Measurements from ENCODE around the gene AHCYL2.

Gene AHCYL2

DNA sequence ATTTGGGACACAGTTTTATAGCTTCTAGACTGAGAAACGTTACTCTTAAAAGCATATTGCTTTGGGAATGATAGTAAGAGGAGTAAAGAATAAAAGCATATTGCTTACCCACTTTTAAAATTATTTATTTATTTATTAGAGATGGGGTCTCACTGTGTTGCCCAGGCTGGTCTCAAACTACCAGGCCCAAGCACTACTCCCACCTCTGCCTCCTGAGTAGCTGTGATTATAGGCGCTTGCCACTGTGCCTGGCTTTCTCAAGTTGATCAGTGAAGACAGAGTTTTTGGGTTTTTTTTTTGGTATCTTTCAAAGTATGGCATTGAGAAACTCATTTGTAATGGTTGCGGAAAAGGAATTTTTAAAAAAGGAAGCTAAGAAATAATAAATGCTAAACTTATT is 68.0 kb downstream of the AHCYL2 start:
- no peak for TF ChIP-seq TAF1 (IDR thresholded peaks at IDR 0.05; ENCODE audit: borderline replicate concordance, insufficient read depth, low read length)
- TF ChIP-seq, protein P1, sequence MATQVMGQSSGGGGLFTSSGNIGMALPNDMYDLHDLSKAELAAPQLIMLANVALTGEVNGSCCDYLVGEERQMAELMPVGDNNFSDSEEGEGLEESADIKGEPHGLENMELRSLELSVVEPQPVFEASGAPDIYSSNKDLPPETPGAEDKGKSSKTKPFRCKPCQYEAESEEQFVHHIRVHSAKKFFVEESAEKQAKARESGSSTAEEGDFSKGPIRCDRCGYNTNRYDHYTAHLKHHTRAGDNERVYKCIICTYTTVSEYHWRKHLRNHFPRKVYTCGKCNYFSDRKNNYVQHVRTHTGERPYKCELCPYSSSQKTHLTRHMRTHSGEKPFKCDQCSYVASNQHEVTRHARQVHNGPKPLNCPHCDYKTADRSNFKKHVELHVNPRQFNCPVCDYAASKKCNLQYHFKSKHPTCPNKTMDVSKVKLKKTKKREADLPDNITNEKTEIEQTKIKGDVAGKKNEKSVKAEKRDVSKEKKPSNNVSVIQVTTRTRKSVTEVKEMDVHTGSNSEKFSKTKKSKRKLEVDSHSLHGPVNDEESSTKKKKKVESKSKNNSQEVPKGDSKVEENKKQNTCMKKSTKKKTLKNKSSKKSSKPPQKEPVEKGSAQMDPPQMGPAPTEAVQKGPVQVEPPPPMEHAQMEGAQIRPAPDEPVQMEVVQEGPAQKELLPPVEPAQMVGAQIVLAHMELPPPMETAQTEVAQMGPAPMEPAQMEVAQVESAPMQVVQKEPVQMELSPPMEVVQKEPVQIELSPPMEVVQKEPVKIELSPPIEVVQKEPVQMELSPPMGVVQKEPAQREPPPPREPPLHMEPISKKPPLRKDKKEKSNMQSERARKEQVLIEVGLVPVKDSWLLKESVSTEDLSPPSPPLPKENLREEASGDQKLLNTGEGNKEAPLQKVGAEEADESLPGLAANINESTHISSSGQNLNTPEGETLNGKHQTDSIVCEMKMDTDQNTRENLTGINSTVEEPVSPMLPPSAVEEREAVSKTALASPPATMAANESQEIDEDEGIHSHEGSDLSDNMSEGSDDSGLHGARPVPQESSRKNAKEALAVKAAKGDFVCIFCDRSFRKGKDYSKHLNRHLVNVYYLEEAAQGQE (IDR thresholded peaks at IDR 0.05; ENCODE audit: insufficient read depth in 1 of 2, low read depth in 2 of 2, low read length in 2 of 2): no peak
- TF ChIP-seq POLR2AphosphoS5 (IDR thresholded peaks at IDR 0.05; ENCODE audit: low read depth, low read length): no peak
- no peak for TF ChIP-seq SIN3A (IDR thresholded peaks at IDR 0.05; ENCODE audit: borderline replicate concordance, insufficient read depth, low read length)
- no peak for TF ChIP-seq FOXP2 (optimal IDR thresholded peaks at IDR 0.05; ENCODE audit: borderline replicate concordance, extremely low read depth, extremely low read length, insufficient read depth)

DNA sequence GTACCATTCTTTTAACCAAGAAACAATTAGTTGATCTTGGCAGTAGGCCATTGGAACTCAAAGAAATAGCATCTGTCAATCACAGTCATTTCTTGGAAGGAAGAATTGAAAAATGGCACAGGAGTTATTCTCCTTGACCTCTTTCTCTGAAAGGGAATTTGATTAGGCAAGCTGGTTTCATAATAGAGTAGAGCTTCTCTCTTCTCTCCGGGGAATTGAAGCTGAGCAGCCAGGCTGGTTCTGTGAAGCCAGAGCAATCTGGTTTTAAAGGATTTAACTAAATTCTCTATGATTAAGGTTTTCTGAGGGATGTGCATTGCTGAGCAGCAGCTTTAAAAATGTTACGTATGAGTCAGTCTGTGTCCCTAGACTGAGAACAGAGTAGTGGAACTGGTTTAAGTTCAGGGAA is 70.2 kb downstream of the AHCYL2 start:
- TF ChIP-seq POLR2AphosphoS5 (IDR thresholded peaks at IDR 0.05; ENCODE audit: low read depth, low read length) (no peak), FOXP2 (optimal IDR thresholded peaks at IDR 0.05; ENCODE audit: borderline replicate concordance, extremely low read depth, extremely low read length, insufficient read depth) (no peak), TAF1 (IDR thresholded peaks at IDR 0.05; ENCODE audit: borderline replicate concordance, insufficient read depth, low read length) (no peak), SIN3A (IDR thresholded peaks at IDR 0.05; ENCODE audit: borderline replicate concordance, insufficient read depth, low read length) (no peak)
- TF ChIP-seq, protein P1 (IDR thresholded peaks at IDR 0.05; ENCODE audit: insufficient read depth in 1 of 2, low read depth in 2 of 2, low read length in 2 of 2): no peak

DNA sequence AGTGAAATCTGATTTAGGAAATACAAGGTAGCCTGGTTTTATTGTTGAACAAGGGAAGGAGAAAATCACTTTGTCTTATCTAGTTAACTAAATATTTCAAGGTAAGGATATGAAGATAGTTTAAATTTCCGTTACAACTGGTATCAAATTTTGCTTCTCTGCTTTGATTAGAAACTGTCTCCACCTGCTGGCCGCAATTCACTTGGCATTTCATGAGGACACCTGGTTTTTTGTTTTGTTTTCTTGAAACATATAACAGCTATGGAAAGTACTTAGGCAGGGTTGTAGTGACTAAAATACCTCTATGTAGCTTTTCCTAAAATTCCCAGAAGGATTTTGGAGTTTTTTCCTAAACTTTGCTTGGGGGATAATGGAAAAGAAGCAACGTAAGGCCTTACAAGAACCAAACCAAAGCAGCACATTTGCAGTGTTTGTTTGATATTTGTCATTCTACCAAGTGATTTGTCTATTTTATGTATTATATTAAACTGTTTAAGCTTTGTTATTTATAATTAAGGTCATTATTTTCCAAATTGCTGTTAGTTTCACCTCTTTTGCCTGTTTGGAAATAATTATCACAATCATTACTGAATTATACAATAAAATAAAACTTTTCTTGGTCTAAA is 73.6 kb downstream of the AHCYL2 start:
- TF ChIP-seq POLR2AphosphoS5 (IDR thresholded peaks at IDR 0.05; ENCODE audit: low read depth, low read length): no peak
- TF ChIP-seq, protein P1 (IDR thresholded peaks at IDR 0.05; ENCODE audit: insufficient read depth in 1 of 2, low read depth in 2 of 2, low read length in 2 of 2): no peak
- TF ChIP-seq FOXP2 (optimal IDR thresholded peaks at IDR 0.05; ENCODE audit: borderline replicate concordance, extremely low read depth, extremely low read length, insufficient read depth): no peak
- TF ChIP-seq SIN3A (IDR thresholded peaks at IDR 0.05; ENCODE audit: borderline replicate concordance, insufficient read depth, low read length): no peak

DNA sequence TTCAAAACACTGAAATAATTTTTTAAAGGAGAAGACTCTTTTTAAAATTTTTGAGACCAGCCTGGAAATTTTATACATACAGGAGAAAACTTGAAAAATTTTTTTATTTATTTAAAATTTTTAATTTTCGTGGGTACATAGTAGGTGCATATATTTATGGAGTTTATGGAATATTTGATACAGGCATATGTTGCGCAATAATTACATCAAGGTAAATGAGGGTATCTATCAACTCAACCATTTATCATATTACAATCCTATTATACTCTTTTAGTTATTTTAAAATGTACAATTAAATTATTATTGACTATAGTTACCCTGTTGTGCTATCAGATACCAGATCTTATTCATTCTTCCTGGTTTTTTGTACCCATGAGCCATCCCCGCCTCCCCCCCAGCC is 75.1 kb downstream of the AHCYL2 start:
- TF ChIP-seq SIN3A (IDR thresholded peaks at IDR 0.05; ENCODE audit: borderline replicate concordance, insufficient read depth, low read length): no peak
- no peak for TF ChIP-seq POLR2AphosphoS5 (IDR thresholded peaks at IDR 0.05; ENCODE audit: low read depth, low read length)
- TF ChIP-seq TAF1 (IDR thresholded peaks at IDR 0.05; ENCODE audit: borderline replicate concordance, insufficient read depth, low read length): no peak
- TF ChIP-seq, protein P1 (IDR thresholded peaks at IDR 0.05; ENCODE audit: insufficient read depth in 1 of 2, low read depth in 2 of 2, low read length in 2 of 2): no peak
- TF ChIP-seq FOXP2 (optimal IDR thresholded peaks at IDR 0.05; ENCODE audit: borderline replicate concordance, extremely low read depth, extremely low read length, insufficient read depth): no peak

Measured in PFSK-1 (cell line).